Ovary (tissue), 9 donors: ENCODE data around the gene PRSS8. TPM values are rescaled to one million over a fixed set of nuclear protein-coding genes. Genes with fewer than 3 reads are reported as not detected.

ENCODE experiments used
- DNase-seq, 5 donors: peaks; one replicate each; pipeline ENCODE4 v3.0.0-alpha.2; 2019 to 2020
- H3K27ac ChIP-seq, 2 donors: fragments of 200-600 bp; one replicate each; pipeline versions ENCODE4 v1.5.1 to v1.8.0; 2019 to 2022
- H3K27me3 ChIP-seq: fragments of 200-600 bp; one replicate; pipeline ENCODE4 v1.8.0; 2022
- H3K36me3 ChIP-seq: fragments of 200-600 bp; sonication (generic); one replicate; pipeline ENCODE4 v1.5.1; 2019
- H3K4me1 ChIP-seq: one replicate; pipeline ENCODE4 v1.8.1; 2013; ENCODE audit warnings: mild to moderate bottlenecking, moderate library complexity; ENCODE audit not compliant: insufficient read depth
- H3K4me3 ChIP-seq: fragments of 200-600 bp; sonication (generic); one replicate; pipeline ENCODE4 v1.5.1; 2017
- H3K9me3 ChIP-seq, 2 donors: fragments of 200-600 bp in 1 of 2; sonication (generic) in 1 of 2; one replicate each; pipeline versions ENCODE4 v1.5.1 to v1.8.1; 2013 to 2019; ENCODE audit warnings: mild to moderate bottlenecking in 1 of 2, moderate library complexity in 1 of 2
- EP300 ChIP-seq: sonication (generic); formaldehyde crosslinking; IDR thresholded peaks from one replicate; pipeline ENCODE4 v1.6.1; 2017; ENCODE audit warnings: antibody characterized with exemption
- POLR2A ChIP-seq: fragments of 450-650 bp; IDR thresholded peaks from one replicate; pipeline ENCODE4 v1.6.1; 2017; ENCODE audit warnings: antibody characterized with exemption, mild to moderate bottlenecking, moderate library complexity
- WGBS, 3 donors: extraction: QIAGEN DNeasy Blood & Tissue Kit in 1 of 3; methylation state at CpG; one replicate each; pipeline versions ENCODE4 v1.1.5 to v1.1.7; 2013 to 2017; 5-methylcytosine and 5-hydroxymethylcytosine counted together
- intact Hi-C, 4 donors: fragments of 100-400 bp; cut with DNase I; formaldehyde crosslinking; loops; one replicate each; pipeline versions ENCODE4 v1.11.0 to v1.15.1; 2022 to 2023
- polyA plus RNA-seq, 2 donors: library from polyadenylated mRNA; stranded (reverse); fragments of 200-250 nt in 1 of 2; fragments of 350-450 nt in 1 of 2; fragmentation: Illumina TruSeq in 1 of 2; extraction: RNeasy Lipid Tissue Mini Kit (QIAGEN cat#74804) in 1 of 2; gene quantifications; one replicate each; pipeline ENCODE4 v1.2.3, GENCODE V29; 2013 to 2014
- total RNA-seq, 7 donors: library from RNA; depleted of rRNA in 2 of 7; stranded (reverse); fragments of >200 nt in 2 of 7; fragmentation: NEBNext Ultra II Directional in 3 of 7; extraction: Animal tissue kit (Norgen Biotek cat#: 25700) in 3 of 7; gene quantifications; one replicate each; pipeline versions ENCODE4 v1.1.0 to v1.2.4, GENCODE V29; 2016 to 2023
- TF ChIP-seq, protein P1 (sequence below), 3 donors: fragments of 450-650 bp in 2 of 3; fragments of 200-600 bp in 1 of 3; IDR thresholded peaks; one replicate each; pipeline versions ENCODE4 v1.5.1 to v1.8.0; 2016 to 2022; ENCODE audit warnings: antibody characterized with exemption in 3 of 3, mild to moderate bottlenecking in 1 of 3
- donor health status: DM: no; HTN: no; CAD: no; lungs with moderate emphysema.
- donor health status: DM: no; HTN: no; CAD: no.
- donor health status: Bipolar disorder and iron deficiency.
- donor health status: DM: yes; HTN: yes; CAD: no.
- donor health status: DM: no; HTN: no; CAD: no.
- donor health status: DM: yes; HTN: yes; CAD: no.

Gene PRSS8
- total and polyA plus RNA-seq, 9 donors: 0.05 to 47.0 (median 1.9) TPM; not detected in 3

DNA sequence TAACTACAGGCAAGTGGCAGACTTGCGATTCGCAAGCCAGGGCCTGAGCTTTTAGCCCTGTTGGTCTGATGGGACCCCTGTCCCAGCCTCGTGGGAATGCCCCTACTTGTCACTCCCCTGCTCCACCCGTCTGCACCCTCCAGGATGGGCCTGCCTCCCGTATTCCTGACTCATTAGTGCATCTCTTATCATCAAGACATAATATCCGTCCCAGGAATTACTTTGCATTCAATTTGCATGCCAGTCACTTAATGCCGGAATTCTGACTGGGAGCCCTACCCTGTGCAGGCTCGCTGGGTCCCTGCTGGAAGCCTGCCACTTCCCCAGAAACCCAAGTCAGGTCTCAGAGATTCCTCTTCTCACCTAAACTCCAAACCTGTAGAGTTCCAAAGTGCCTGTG lies 50.1 kb downstream of the PRSS8 start:
- no peaks in the 10 kb centered on the region for H3K9me3 ChIP-seq
- DNase-seq: no peak
- intact Hi-C loops: loop anchor here in 1 of 4 donors (10.0 kb wide), 1 partner anchor 99 kb away; the partner anchor contains the start of gene FUS
- H3K36me3 ChIP-seq: no peaks in the 10 kb centered on the region
- H3K4me1 ChIP-seq: peaks cover 2% of the 10 kb centered on the region
- no peak overlapping the region for H3K27ac ChIP-seq
- 63 to 77% (median 66%) methylated on average over 8 of the region's 8 CpGs for WGBS, 3 donors
- no peaks in the 10 kb centered on the region for H3K27me3 ChIP-seq
- H3K4me3 ChIP-seq: no peak overlapping the region
- TF ChIP-seq, protein P1, sequence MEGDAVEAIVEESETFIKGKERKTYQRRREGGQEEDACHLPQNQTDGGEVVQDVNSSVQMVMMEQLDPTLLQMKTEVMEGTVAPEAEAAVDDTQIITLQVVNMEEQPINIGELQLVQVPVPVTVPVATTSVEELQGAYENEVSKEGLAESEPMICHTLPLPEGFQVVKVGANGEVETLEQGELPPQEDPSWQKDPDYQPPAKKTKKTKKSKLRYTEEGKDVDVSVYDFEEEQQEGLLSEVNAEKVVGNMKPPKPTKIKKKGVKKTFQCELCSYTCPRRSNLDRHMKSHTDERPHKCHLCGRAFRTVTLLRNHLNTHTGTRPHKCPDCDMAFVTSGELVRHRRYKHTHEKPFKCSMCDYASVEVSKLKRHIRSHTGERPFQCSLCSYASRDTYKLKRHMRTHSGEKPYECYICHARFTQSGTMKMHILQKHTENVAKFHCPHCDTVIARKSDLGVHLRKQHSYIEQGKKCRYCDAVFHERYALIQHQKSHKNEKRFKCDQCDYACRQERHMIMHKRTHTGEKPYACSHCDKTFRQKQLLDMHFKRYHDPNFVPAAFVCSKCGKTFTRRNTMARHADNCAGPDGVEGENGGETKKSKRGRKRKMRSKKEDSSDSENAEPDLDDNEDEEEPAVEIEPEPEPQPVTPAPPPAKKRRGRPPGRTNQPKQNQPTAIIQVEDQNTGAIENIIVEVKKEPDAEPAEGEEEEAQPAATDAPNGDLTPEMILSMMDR (IDR thresholded peaks at IDR 0.05): no peak
- TF ChIP-seq POLR2A (no peak), EP300 (no peak)

DNA sequence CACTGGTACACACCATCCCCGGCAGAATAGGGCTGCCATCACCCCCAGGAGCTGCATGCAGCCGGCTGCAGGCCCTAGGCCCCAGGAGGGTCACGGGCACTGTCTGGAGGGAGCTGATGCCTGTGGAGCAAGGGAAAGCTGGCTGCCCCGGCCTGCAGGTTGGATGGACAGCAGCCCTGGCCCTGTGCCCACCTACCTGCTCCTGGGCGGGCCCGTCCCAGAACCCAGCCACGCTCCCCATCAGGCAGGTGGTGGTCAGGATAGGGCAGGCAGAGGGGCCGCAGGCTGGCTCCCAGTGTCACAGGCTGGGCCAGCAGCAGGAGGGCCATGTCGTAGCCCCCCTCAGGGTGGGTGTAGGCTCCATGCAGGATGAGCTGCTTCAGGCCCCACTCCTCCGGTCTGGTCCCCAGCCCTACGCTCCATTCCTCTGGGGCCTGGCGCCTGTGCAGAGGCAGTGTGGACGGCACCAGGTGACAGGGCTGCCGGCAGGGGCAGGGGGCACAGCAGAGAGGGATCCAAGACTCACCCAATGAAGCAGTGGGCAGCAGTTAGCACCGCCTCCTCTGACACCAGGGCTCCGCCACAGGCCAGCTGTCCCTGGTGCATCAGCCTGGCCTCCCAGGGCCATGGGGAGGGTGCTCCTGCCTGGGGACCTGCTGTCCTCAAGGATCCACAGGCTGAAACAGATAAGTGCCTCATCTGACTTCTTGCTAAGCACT lies 50.8 kb downstream of the PRSS8 start:
- Histone ChIP-seq H3K4me1 (peaks cover 2% of the 10 kb centered on the region), H3K36me3 (no peaks in the 10 kb centered on the region), H3K27ac (no peak overlapping the region), H3K9me3 (no peaks in the 10 kb centered on the region), H3K27me3 (no peaks in the 10 kb centered on the region), H3K4me3 (no peak overlapping the region)
- DNase-seq: no peak
- TF ChIP-seq POLR2A (no peak), EP300 (no peak)
- TF ChIP-seq, protein P1 (IDR thresholded peaks at IDR 0.05): no peak
- intact Hi-C loops: loop anchor here in 1 of 4 donors (10.0 kb wide), 1 partner anchor 100 kb away; the partner anchor contains the start of gene FUS
- 81 to 88% (median 87%) methylated on average over 9 to 16 of the region's 16 CpGs for WGBS, 3 donors

DNA sequence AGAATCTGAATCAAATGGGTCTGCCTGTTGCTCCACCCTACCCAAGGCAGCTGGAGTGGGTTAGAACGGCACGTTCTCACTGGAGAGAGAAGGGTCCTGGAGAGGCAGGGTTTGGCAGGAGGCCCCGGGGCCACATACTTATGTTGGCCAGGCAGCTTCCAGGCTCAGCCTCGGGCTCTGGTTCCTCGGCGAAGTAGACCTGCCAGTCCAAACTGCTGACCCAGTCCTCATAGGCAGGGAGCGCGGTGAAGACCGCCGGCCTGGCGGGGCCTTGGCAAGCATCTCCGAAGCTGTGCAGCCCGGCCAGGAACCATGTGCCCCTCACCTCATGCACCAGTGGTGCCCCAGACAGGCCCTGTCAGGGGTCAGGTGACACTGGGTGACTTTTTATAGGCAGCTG lies 51.5 kb downstream of the PRSS8 start:
- no peak overlapping the region for H3K4me3 ChIP-seq
- TF ChIP-seq EP300 (no peak), POLR2A (no peak)
- TF ChIP-seq, protein P1 (IDR thresholded peaks at IDR 0.05): no peak
- no peak for DNase-seq
- intact Hi-C loops: loop anchor here in 1 of 4 donors (10.0 kb wide), 1 partner anchor 101 kb away; the partner anchor contains the start of gene FUS
- no peak overlapping the region for H3K27ac ChIP-seq
- no peaks in the 10 kb centered on the region for H3K36me3 ChIP-seq
- 79 to 87% (median 83%) methylated on average over 13 of the region's 13 CpGs for WGBS, 3 donors
- H3K9me3 ChIP-seq: no peaks in the 10 kb centered on the region
- H3K27me3 ChIP-seq: no peaks in the 10 kb centered on the region
- peaks cover 2% of the 10 kb centered on the region for H3K4me1 ChIP-seq

DNA sequence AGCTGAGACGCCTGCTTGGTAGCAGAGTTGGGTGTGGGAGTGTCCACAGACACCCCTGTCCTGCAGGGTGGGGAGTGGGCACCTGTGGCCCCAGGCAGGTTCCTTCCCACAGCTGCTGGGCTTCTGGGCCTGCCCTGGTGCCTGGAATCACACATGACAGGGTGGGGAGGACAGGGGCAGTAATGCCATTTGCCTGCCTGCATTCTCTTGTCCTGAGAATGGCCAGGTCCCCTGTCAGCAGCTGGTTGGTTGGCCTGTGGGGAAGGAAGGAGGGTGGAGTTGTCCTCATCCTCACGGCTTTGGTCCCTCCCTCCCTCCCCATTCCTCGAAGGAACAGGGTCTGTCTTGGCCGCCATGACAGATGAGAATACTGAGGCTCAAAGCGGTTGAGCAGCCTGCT lies 52.0 kb downstream of the PRSS8 start:
- DNase-seq: no peak
- Histone ChIP-seq H3K36me3 (no peaks in the 10 kb centered on the region), H3K4me3 (no peak overlapping the region), H3K27ac (no peak overlapping the region), H3K9me3 (no peaks in the 10 kb centered on the region), H3K27me3 (no peaks in the 10 kb centered on the region), H3K4me1 (peaks cover 2% of the 10 kb centered on the region)
- 52 to 77% (median 64%) methylated on average over 5 of the region's 5 CpGs for WGBS, 3 donors
- TF ChIP-seq, protein P1 (IDR thresholded peaks at IDR 0.05): no peak
- TF ChIP-seq EP300 (no peak), POLR2A (no peak)
- intact Hi-C loops: loop anchor here in 1 of 4 donors (10.0 kb wide), 1 partner anchor 101 kb away; the partner anchor contains the start of gene FUS
